Hepatocyte (in vitro differentiated cells): Measurements from ENCODE around the gene MYOF. TPM values are rescaled to one million over a fixed set of nuclear protein-coding genes. Genes with fewer than 3 reads are reported as not detected.

Experiments
- DNase-seq: peaks from one replicate; pipeline ENCODE4 v3.0.0-alpha.2; 2016; ENCODE audit warnings: low spot score
- H2AFZ ChIP-seq: fragments of 200-600 bp; sonication (generic); 2 replicates; pipeline ENCODE4 v1.6.0; 2016; ENCODE audit warnings: antibody characterized with exemption, mild to moderate bottlenecking
- H3K27ac ChIP-seq: fragments of 200-600 bp; sonication (generic); 2 replicates; pipeline ENCODE4 v1.5.1; 2016; ENCODE audit warnings: mild to moderate bottlenecking
- H3K27me3 ChIP-seq: fragments of 200-600 bp; sonication (generic); 2 replicates; pipeline ENCODE4 v1.6.1; 2016
- H3K36me3 ChIP-seq: fragments of 200-600 bp; sonication (generic); replicated peaks from 2 replicates; pipeline ENCODE4 v1.5.1; 2016; ENCODE audit warnings: low read depth; ENCODE audit not compliant: insufficient read depth
- H3K4me1 ChIP-seq: fragments of 200-600 bp; sonication (generic); 2 replicates; pipeline ENCODE4 v1.5.1; 2016; ENCODE audit warnings: mild to moderate bottlenecking, moderate library complexity; ENCODE audit not compliant: insufficient read depth
- H3K4me2 ChIP-seq: fragments of 200-600 bp; sonication (generic); 2 replicates; pipeline ENCODE4 v1.6.0; 2016
- H3K4me3 ChIP-seq: fragments of 200-600 bp; sonication (generic); 2 replicates; pipeline ENCODE4 v1.5.1; 2016; ENCODE audit warnings: mild to moderate bottlenecking
- H3K79me2 ChIP-seq: fragments of 200-600 bp; sonication (generic); 2 replicates; pipeline ENCODE4 v1.6.0; 2017; ENCODE audit warnings: mild to moderate bottlenecking
- H3K9me2 ChIP-seq: fragments of 200-600 bp; sonication (generic); replicated peaks from 2 replicates; pipeline ENCODE4 v1.6.0; 2017; ENCODE audit warnings: mild to moderate bottlenecking; ENCODE audit not compliant: insufficient read depth
- H3K9me3 ChIP-seq: fragments of 200-600 bp; sonication (generic); 2 replicates; pipeline ENCODE4 v1.5.1; 2016; ENCODE audit warnings: low read depth, mild to moderate bottlenecking
- H4K20me1 ChIP-seq: fragments of 200-600 bp; sonication (generic); 2 replicates; pipeline ENCODE4 v1.6.0; 2016; ENCODE audit warnings: mild to moderate bottlenecking; ENCODE audit not compliant: insufficient read depth, poor library complexity, severe bottlenecking
- EZH2 ChIP-seq: fragments of 200-600 bp; sonication (generic); IDR thresholded peaks from 2 replicates; pipeline ENCODE4 v1.6.1; 2016; ENCODE audit warnings: antibody characterized with exemption, mild to moderate bottlenecking, borderline replicate concordance
- EZH2phosphoT487 ChIP-seq: fragments of 200-600 bp; sonication (generic); IDR thresholded peaks from one replicate; pipeline ENCODE4 v1.6.1; 2018; ENCODE audit warnings: antibody characterized with exemption, mild to moderate bottlenecking, low read depth, moderate library complexity; ENCODE audit not compliant: unreplicated experiment, severe bottlenecking
- WGBS: methylation state at CpG from one replicate; pipeline ENCODE4 v1.1.6; 2016; ENCODE audit warnings: low lambda C conversion rate; ENCODE audit errors: missing lambda C conversion rate; 5-methylcytosine and 5-hydroxymethylcytosine counted together
- polyA plus RNA-seq: library from polyadenylated mRNA; unstranded; fragments of >200 nt; fragmentation: Nextera tagmentation; extraction: Ambion mirVana; gene quantifications from 2 replicates; pipeline ENCODE4 v1.2.1, GENCODE V29; 2016
- total RNA-seq: library from RNA; depleted of rRNA; stranded (reverse); fragments of >200 nt; gene quantifications from 2 replicates; pipeline ENCODE4 v1.2.3, GENCODE V29; 2014
- TF ChIP-seq, protein P1 (sequence below): fragments of 200-600 bp; sonication (generic); IDR thresholded peaks from 2 replicates; pipeline ENCODE4 v1.5.1; 2016; ENCODE audit warnings: antibody characterized with exemption, mild to moderate bottlenecking; ENCODE audit not compliant: poor library complexity

MYOF gene
- total and polyA plus RNA-seq, 2 experiments from 2014 or later = 16.6 to 47.9 TPM

DNA sequence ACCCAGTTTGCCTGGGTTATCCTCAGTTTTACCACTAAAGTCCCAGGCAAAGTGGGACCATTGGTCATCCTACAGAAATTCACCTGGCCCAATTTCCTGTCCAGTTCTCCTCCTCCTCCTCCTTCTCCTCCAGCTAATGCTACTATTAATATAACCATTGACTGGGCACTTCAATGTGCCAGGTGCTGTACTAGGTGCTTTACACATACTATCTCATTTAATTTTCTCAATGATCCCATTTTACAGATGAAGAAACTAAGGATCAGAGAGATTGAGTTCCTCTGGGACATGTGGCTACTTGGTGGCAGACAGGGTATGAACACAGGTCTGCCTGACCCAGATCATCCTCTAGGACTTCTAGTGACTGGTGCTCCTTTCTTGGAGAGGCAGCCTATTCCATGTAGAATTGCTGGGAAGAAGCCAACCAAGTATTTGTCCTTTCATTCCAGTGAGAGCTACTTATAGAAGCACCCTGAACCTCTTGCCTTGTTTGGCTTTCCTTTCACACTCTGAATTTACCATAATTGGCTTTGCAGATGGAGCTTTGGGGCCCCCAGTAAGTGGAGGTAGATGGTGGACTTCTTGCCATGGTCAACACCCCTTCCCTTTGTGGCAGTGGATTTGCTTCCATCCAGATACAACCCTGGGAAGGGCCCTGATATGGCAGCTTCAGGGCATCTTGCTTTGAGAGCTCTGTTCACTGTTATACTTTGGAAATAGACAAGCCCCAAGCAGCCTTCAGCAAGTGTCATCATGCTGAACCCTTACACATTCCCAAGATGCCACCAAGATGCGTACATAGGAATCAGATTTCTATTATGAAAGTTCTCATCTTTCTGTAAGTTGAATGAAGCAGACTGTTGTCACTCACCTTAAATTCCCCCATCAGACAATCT is 78.7 kb downstream of the MYOF start:
- Histone ChIP-seq H3K4me1 (no peaks in the 10 kb centered on the region), H3K36me3 (no peaks in the 10 kb centered on the region), H3K9me3 (no peaks in the 10 kb centered on the region), H3K4me2 (no peak overlapping the region), H3K27ac (no peak overlapping the region), H3K9me2 (no peaks in the 10 kb centered on the region), H3K79me2 (no peaks in the 10 kb centered on the region), H2AFZ (no peak overlapping the region), H3K4me3 (no peak overlapping the region), H3K27me3 (no peaks in the 10 kb centered on the region), H4K20me1 (no peaks in the 10 kb centered on the region)
- TF ChIP-seq EZH2phosphoT487 = no peak
- TF ChIP-seq, protein P1, sequence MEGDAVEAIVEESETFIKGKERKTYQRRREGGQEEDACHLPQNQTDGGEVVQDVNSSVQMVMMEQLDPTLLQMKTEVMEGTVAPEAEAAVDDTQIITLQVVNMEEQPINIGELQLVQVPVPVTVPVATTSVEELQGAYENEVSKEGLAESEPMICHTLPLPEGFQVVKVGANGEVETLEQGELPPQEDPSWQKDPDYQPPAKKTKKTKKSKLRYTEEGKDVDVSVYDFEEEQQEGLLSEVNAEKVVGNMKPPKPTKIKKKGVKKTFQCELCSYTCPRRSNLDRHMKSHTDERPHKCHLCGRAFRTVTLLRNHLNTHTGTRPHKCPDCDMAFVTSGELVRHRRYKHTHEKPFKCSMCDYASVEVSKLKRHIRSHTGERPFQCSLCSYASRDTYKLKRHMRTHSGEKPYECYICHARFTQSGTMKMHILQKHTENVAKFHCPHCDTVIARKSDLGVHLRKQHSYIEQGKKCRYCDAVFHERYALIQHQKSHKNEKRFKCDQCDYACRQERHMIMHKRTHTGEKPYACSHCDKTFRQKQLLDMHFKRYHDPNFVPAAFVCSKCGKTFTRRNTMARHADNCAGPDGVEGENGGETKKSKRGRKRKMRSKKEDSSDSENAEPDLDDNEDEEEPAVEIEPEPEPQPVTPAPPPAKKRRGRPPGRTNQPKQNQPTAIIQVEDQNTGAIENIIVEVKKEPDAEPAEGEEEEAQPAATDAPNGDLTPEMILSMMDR = no peak
- no peak for TF ChIP-seq EZH2
- WGBS = 88% methylated on average over 1 of the region's 1 CpG
- DNase-seq = no peak

DNA sequence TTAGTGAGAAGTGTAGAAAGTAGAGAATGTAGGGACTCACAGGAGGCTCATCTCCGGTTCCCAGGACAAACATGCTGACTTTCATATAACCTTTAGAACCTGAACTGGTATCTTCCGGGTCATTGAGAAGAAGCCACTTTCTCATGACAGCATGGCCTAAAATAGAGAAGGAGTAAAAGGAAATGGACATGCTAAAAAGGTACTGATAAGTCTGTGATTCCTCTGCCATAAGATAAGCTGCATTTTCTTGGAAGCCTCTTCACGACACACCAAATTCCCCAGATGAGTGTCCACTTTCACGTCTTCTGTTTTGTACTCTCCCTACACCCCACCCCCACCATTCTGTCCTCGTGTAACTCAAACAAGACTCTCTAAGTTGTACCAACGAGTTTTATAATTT is 79.9 kb downstream of the MYOF start:
- H3K4me1 ChIP-seq = no peaks in the 10 kb centered on the region
- no peaks in the 10 kb centered on the region for H3K36me3 ChIP-seq
- no peaks in the 10 kb centered on the region for H3K9me3 ChIP-seq
- no peaks in the 10 kb centered on the region for H3K9me2 ChIP-seq
- WGBS = 83% methylated on average over 5 of the region's 6 CpGs
- H3K27me3 ChIP-seq = no peaks in the 10 kb centered on the region
- H3K79me2 ChIP-seq = no peaks in the 10 kb centered on the region
- no peaks in the 10 kb centered on the region for H4K20me1 ChIP-seq
- TF ChIP-seq EZH2phosphoT487 (no peak), EZH2 (no peak)
- TF ChIP-seq, protein P1 = no peak
- no peak overlapping the region for H3K4me2 ChIP-seq
- no peak overlapping the region for H3K27ac ChIP-seq
- H2AFZ ChIP-seq = no peak overlapping the region
- H3K4me3 ChIP-seq = no peak overlapping the region
- DNase-seq = no peak

DNA sequence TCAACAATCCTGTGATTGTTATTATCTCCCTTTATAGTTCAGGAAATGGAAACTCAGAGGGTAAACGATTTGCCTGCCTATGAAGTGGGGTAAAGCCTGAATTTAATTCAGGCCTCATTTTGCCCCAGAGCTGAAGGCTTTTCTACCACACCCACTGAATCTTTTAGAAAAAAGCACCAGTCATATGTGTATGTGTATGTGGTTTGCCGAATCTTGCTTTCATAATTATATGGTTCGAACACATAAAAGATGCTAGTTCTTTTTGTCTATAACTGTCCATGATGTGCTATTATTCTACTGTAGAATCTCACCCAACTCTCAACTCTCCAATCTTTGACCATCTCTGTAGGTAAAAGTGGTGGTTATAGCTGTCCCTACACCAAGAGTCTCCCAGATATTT is 83.6 kb downstream of the MYOF start:
- 77% methylated on average over 3 of the region's 3 CpGs for WGBS
- H3K4me1 ChIP-seq = peaks cover under 1% of the 10 kb centered on the region
- TF ChIP-seq, protein P1 = no peak
- TF ChIP-seq EZH2phosphoT487 (no peak), EZH2 (no peak)
- H3K79me2 ChIP-seq = no peaks in the 10 kb centered on the region
- H2AFZ ChIP-seq = no peak overlapping the region
- no peak for DNase-seq
- H4K20me1 ChIP-seq = no peaks in the 10 kb centered on the region
- H3K4me3 ChIP-seq = no peak overlapping the region
- no peak overlapping the region for H3K4me2 ChIP-seq
- H3K27ac ChIP-seq = no peak overlapping the region
- H3K9me3 ChIP-seq = no peaks in the 10 kb centered on the region
- H3K9me2 ChIP-seq = no peaks in the 10 kb centered on the region
- no peaks in the 10 kb centered on the region for H3K36me3 ChIP-seq
- H3K27me3 ChIP-seq = no peaks in the 10 kb centered on the region
